IMR-90 (cell line): ENCODE measurements around the gene TGM5. TPM values are rescaled to one million over a fixed set of nuclear protein-coding genes. Genes with fewer than 3 reads are reported as not detected.

Source experiments
- ATAC-seq: fragments of 200-7000 bp; cut with Tn5 transposase; 2 replicates; pipeline ENCODE4 v1.9.1; 2020; ENCODE audit warnings: low read depth, mild to moderate bottlenecking, moderate library complexity
- BruUV-seq: library from RNA; stranded (reverse); fragments of 400-500 nt; replicated peaks from 2 replicates; lab custom pipeline; 2021; lab: Mats Ljungman, UMichigan
- CTCF ChIA-PET: fragments of 300-600 bp; formaldehyde crosslinking; extraction: SDS; loops from one replicate; lab custom pipeline; 2021; ENCODE audit warnings: antibody characterized with exemption; lab: Yijun Ruan, JAX
- POLR2A ChIA-PET: fragments of 300-600 bp; sonication (Branson Sonifier 250); formaldehyde crosslinking; loops from one replicate; lab custom pipeline; 2022; ENCODE audit warnings: antibody characterized with exemption; ENCODE audit not compliant: unreplicated experiment; lab: Charles Lee
- DNase-seq: peaks from one replicate; pipeline ENCODE4 v3.0.0; 2013
- H2AFZ ChIP-seq: replicated peaks from 2 replicates; pipeline ENCODE3; 2013; ENCODE audit warnings: low read length, mild to moderate bottlenecking; ENCODE audit not compliant: poor library complexity
- H2AK5ac ChIP-seq: 2 replicates; pipeline ENCODE4 v1.6.1; 2013; ENCODE audit warnings: low read depth, low read length, inconsistent platforms
- H2AK9ac ChIP-seq: replicated peaks from 2 replicates; pipeline ENCODE3; 2013; ENCODE audit warnings: mild to moderate bottlenecking, low read depth, low read length, moderate library complexity; ENCODE audit not compliant: poor library complexity
- H2BK120ac ChIP-seq: 2 replicates; pipeline ENCODE4 v1.6.1; 2013; ENCODE audit warnings: low read depth, low read length, inconsistent platforms
- H2BK15ac ChIP-seq: 3 replicates; pipeline ENCODE4 v1.6.1; 2013; ENCODE audit warnings: low read depth, low read length, inconsistent platforms
- H2BK20ac ChIP-seq: 2 replicates; pipeline ENCODE4 v1.6.1; 2013; ENCODE audit warnings: low read depth, mild to moderate bottlenecking, inconsistent platforms, low read length, moderate library complexity
- H2BK5ac ChIP-seq: 2 replicates; pipeline ENCODE4 v1.6.1; 2013; ENCODE audit warnings: mild to moderate bottlenecking, low read depth, low read length, inconsistent platforms; ENCODE audit not compliant: poor library complexity, severe bottlenecking
- H3K14ac ChIP-seq: replicated peaks from 2 replicates; pipeline ENCODE4 v1.6.1; 2013; ENCODE audit warnings: low read depth, low read length, inconsistent platforms
- H3K18ac ChIP-seq: 2 replicates; pipeline ENCODE4 v1.6.1; 2013; ENCODE audit warnings: low read depth, low read length, control low read depth
- H3K23ac ChIP-seq: 2 replicates; pipeline ENCODE4 v1.6.1; 2013; ENCODE audit warnings: low read depth, low read length, inconsistent platforms
- H3K27ac ChIP-seq: 2 replicates; pipeline ENCODE4 v1.5.1; 2013; ENCODE audit warnings: mild to moderate bottlenecking, control low read depth, low read length; ENCODE audit not compliant: insufficient read depth
- H3K27me3 ChIP-seq: 2 replicates; pipeline ENCODE4 v1.6.1; 2013; ENCODE audit warnings: low read length; ENCODE audit not compliant: control insufficient read depth, insufficient read depth
- H3K36me3 ChIP-seq: 2 replicates; pipeline ENCODE4 v1.6.1; 2013; ENCODE audit warnings: low read length, mixed read lengths; ENCODE audit not compliant: control insufficient read depth, insufficient read depth
- H3K4ac ChIP-seq: 2 replicates; pipeline ENCODE4 v1.6.1; 2013; ENCODE audit warnings: low read depth, low read length, inconsistent platforms
- H3K4me1 ChIP-seq: 2 replicates; pipeline ENCODE4 v1.6.1; 2013; ENCODE audit warnings: low read length, mixed read lengths; ENCODE audit not compliant: control insufficient read depth, insufficient read depth
- H3K4me2 ChIP-seq: 2 replicates; pipeline ENCODE4 v1.6.1; 2013; ENCODE audit warnings: low read depth, mild to moderate bottlenecking, control low read depth, low read length, moderate library complexity
- H3K4me3 ChIP-seq: 2 replicates; pipeline ENCODE4 v1.5.1; 2013; ENCODE audit warnings: low read depth, mild to moderate bottlenecking, control low read depth, low read length, moderate library complexity; ENCODE audit not compliant: insufficient read depth
- H3K56ac ChIP-seq: 2 replicates; pipeline ENCODE4 v1.6.1; 2013; ENCODE audit warnings: low read length, inconsistent platforms; ENCODE audit not compliant: insufficient read depth; ENCODE audit errors: extremely low read depth
- H3K79me1 ChIP-seq, 2 experiments: 2 replicates each; pipeline ENCODE4 v1.6.1; 2013; ENCODE audit warnings: low read length in 2 of 2, inconsistent platforms in 1 of 2, low read depth in 1 of 2
- H3K9ac ChIP-seq: 2 replicates; pipeline ENCODE4 v1.6.1; 2013; ENCODE audit warnings: low read depth, low read length, control low read depth
- H3K9me1 ChIP-seq: 2 replicates; pipeline ENCODE4 v1.6.1; 2013; ENCODE audit warnings: low read length, inconsistent platforms; ENCODE audit not compliant: insufficient read depth
- H3K9me3 ChIP-seq: 2 replicates; pipeline ENCODE4 v1.6.1; 2013; ENCODE audit warnings: low read length; ENCODE audit not compliant: control insufficient read depth, insufficient read depth
- H4K20me1 ChIP-seq: 2 replicates; pipeline ENCODE4 v1.6.1; 2013; ENCODE audit warnings: low read length, inconsistent platforms; ENCODE audit not compliant: insufficient read depth
- H4K5ac ChIP-seq: 2 replicates; pipeline ENCODE4 v1.6.1; 2013; ENCODE audit warnings: mild to moderate bottlenecking, low read depth, low read length, control low read depth
- H4K8ac ChIP-seq, 2 experiments: 2 replicates each; pipeline ENCODE4 v1.6.1; 2013; ENCODE audit warnings: low read depth in 2 of 2, low read length in 2 of 2, control low read depth in 1 of 2, inconsistent platforms in 1 of 2
- H4K91ac ChIP-seq: 2 replicates; pipeline ENCODE4 v1.6.1; 2013; ENCODE audit warnings: low read depth, low read length, inconsistent platforms; ENCODE audit not compliant: insufficient read depth
- MAZ ChIP-seq: IDR thresholded peaks from 2 replicates; pipeline ENCODE4 v1.6.1; 2012; ENCODE audit warnings: low read depth, mild to moderate bottlenecking, low read length, improper control_type of control experiment, moderate library complexity, borderline replicate concordance
- RAD21 ChIP-seq: IDR thresholded peaks from 2 replicates; pipeline ENCODE4 v1.6.1; 2012; ENCODE audit warnings: low read length, improper control_type of control experiment
- WGBS, 2 experiments: methylation state at CpG; one replicate each; pipeline versions ENCODE4 v1.1.5 to v1.1.7; 2013; ENCODE audit warnings: missing lambda C conversion rate in 2 of 2; ENCODE audit not compliant: insufficient read length in 1 of 2; ENCODE audit errors: extremely low coverage in 2 of 2; 5-methylcytosine and 5-hydroxymethylcytosine counted together
- dilution Hi-C: fragments of 300-500 bp; cut with HindIII; formaldehyde crosslinking; loops from one replicate; pipeline ENCODE4 v1.14.3; 2018; ENCODE audit warnings: low sequenced_read_pairs; ENCODE audit not compliant: unreplicated experiment
- in situ Hi-C: fragments of 300-500 bp; cut with MboI; formaldehyde crosslinking; loops from 3 replicates; pipeline ENCODE4 v1.14.3; 2019; ENCODE audit warnings: low sequenced_read_pairs, inconsistent platforms, mixed read lengths
- intact Hi-C: fragments of 100-400 bp; cut with micrococcal nuclease; formaldehyde crosslinking; loops from 2 replicates; pipeline ENCODE4 v1.10.0; 2022
- polyA plus RNA-seq, 3 experiments: library from polyadenylated mRNA; depleted of rRNA; stranded (reverse); fragments of >200 nt; gene quantifications; 2 replicates each; pipeline ENCODE4 v1.2.3, GENCODE V29; 2012; ENCODE audit warnings: low replicate concordance in 1 of 3
- total RNA-seq: library from RNA; depleted of rRNA; stranded (reverse); fragments of >200 nt; gene quantifications from 2 replicates; pipeline ENCODE4 v1.2.3, GENCODE V29; 2012
- TF ChIP-seq, protein P1 (sequence below): fragments of 150-350 bp; IDR thresholded peaks from 2 replicates; pipeline ENCODE4 v1.6.1; 2016; ENCODE audit warnings: low read depth, mild to moderate bottlenecking, low read length, moderate library complexity, borderline replicate concordance

TGM5 gene
- total and polyA plus RNA-seq, 2 of the 4 experiments (the other 2 are of a cell fraction), result not detected

DNA sequence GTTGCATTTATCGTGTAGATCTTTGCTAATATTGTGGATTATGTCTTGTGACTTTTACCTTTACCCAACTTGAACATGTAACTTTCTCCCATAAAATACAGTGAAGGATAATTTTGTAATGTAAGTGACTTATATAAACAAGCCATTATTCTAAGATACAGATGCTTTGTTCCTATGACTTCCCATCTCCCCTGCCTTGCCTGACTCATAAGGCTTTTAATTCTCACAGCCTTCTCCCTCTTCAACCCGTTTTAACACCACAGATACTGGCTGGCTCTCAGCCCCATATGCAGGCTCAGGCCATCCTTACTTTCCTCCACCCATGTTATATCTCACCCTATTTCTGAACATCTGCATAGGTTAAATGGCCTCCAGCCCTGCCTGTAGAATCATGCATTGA, 77.4 kb downstream of the TGM5 start:
- Histone ChIP-seq H3K4me3 (no peak overlapping the region), H3K27me3 (no peaks in the 10 kb centered on the region), H3K4me2 (no peak overlapping the region), H4K20me1 (no peaks in the 10 kb centered on the region), H3K36me3 (peaks cover 18% of the 10 kb centered on the region), H2BK5ac (no peak overlapping the region), H4K8ac (no peak overlapping the region), H3K79me1 (peaks cover 10 to 13% of the 10 kb centered on the region in 2 experiments), H2BK20ac (no peak overlapping the region), H2AK9ac (no peak overlapping the region), H3K4me1 (peaks cover under 1% of the 10 kb centered on the region), H2BK120ac (no peak overlapping the region), H3K14ac (no peak overlapping the region), H3K9me3 (no peaks in the 10 kb centered on the region), H3K56ac (no peak overlapping the region), H2AFZ (no peak overlapping the region), H3K18ac (no peak overlapping the region), H3K4ac (no peak overlapping the region), H3K27ac (no peak overlapping the region), H3K9me1 (peaks cover 4% of the 10 kb centered on the region), H4K91ac (no peak overlapping the region), H2BK15ac (no peak overlapping the region), H3K9ac (no peak overlapping the region), H2AK5ac (no peak overlapping the region), H3K23ac (no peak overlapping the region), H4K5ac (no peak overlapping the region)
- in situ Hi-C loops, result loop anchor here (5.0 kb wide), 1 partner anchor 93 kb away; no protein-coding TSS in a partner anchor
- no TSS peak for BruUV-seq
- POLR2A ChIA-PET, result no interaction called here
- no CpG with 5 or more reads among the region's 2 CpGs for WGBS, 2 experiments
- no peak for TF ChIP-seq MAZ
- TF ChIP-seq, protein P1, sequence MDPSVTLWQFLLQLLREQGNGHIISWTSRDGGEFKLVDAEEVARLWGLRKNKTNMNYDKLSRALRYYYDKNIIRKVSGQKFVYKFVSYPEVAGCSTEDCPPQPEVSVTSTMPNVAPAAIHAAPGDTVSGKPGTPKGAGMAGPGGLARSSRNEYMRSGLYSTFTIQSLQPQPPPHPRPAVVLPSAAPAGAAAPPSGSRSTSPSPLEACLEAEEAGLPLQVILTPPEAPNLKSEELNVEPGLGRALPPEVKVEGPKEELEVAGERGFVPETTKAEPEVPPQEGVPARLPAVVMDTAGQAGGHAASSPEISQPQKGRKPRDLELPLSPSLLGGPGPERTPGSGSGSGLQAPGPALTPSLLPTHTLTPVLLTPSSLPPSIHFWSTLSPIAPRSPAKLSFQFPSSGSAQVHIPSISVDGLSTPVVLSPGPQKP, result no peak
- TF ChIP-seq RAD21, result no peak
- DNase-seq (peak; percentile 35), ATAC-seq (no peak)
- CTCF ChIA-PET, result no interaction called here
- dilution Hi-C loops, result no loop called here
- intact Hi-C loops, result loop anchor here (5.0 to 10.0 kb wide), 2 partner anchors 94 to 487 kb away; no protein-coding TSS in a partner anchor
